GM12875 (cell line): Measurements from ENCODE around the gene NEK10.

ENCODE experiments used
- H3K4me3 ChIP-seq: one replicate; pipeline ENCODE4 v1.5.1; 2011; ENCODE audit warnings: low read depth, low read length, control low read depth
- TF ChIP-seq, protein P1 (sequence below): IDR thresholded peaks from 2 replicates; pipeline ENCODE4 v1.5.1; 2011; ENCODE audit warnings: low read depth, mild to moderate bottlenecking, control low read depth, inconsistent platforms, low read length, moderate library complexity, borderline replicate concordance; ENCODE audit not compliant: insufficient read depth

NEK10 gene

DNA sequence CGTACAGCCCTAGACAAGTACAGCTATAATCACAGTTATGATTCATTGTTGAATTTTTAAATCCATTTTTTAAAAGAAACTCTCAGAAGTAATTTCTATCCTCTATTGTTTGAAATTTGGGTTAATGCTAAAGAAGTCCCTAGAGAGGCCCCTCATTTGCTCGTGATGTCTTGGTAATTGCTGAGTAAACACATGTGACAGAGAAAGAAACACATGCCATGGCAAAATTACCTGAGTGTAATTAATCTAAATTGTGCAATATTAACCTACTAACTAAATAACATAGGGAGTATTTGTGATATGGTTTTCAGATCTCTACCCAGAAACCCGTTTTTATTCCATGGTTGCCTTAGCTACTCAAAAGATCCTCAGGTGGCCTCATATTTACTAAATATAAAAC, 10.8 kb downstream of the NEK10 start:
- TF ChIP-seq, protein P1, sequence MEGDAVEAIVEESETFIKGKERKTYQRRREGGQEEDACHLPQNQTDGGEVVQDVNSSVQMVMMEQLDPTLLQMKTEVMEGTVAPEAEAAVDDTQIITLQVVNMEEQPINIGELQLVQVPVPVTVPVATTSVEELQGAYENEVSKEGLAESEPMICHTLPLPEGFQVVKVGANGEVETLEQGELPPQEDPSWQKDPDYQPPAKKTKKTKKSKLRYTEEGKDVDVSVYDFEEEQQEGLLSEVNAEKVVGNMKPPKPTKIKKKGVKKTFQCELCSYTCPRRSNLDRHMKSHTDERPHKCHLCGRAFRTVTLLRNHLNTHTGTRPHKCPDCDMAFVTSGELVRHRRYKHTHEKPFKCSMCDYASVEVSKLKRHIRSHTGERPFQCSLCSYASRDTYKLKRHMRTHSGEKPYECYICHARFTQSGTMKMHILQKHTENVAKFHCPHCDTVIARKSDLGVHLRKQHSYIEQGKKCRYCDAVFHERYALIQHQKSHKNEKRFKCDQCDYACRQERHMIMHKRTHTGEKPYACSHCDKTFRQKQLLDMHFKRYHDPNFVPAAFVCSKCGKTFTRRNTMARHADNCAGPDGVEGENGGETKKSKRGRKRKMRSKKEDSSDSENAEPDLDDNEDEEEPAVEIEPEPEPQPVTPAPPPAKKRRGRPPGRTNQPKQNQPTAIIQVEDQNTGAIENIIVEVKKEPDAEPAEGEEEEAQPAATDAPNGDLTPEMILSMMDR, result no peak
- H3K4me3 ChIP-seq, result no peak overlapping the region

DNA sequence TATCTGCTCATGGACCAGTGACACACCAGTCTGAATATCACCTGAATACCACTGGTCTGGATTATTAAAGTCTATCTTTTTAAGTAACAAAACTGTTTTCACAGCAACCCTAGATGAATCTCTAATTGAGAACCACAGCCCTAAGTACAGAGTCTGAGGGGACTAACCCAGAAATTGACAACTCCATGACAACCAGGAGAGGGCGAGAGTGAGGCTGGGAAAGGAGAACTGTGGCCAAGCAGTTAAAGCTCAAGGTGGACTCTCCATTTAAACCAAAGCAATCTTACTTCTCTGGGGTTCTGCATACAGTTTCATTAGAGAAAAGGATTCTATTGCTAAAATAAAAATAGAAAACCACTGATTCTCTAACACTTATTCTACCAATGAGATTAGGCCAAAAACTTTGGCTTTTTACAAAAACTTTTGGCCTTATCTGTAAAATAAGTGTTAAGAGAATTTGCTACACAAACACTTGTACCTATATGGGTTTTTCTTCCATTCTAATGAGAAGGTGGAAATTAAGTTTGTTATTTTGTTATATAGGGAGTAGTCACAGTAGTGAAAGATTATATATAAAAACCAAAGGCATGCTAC, 11.4 kb downstream of the NEK10 start:
- H3K4me3 ChIP-seq, result no peak overlapping the region
- TF ChIP-seq, protein P1, result peak; percentile 69

DNA sequence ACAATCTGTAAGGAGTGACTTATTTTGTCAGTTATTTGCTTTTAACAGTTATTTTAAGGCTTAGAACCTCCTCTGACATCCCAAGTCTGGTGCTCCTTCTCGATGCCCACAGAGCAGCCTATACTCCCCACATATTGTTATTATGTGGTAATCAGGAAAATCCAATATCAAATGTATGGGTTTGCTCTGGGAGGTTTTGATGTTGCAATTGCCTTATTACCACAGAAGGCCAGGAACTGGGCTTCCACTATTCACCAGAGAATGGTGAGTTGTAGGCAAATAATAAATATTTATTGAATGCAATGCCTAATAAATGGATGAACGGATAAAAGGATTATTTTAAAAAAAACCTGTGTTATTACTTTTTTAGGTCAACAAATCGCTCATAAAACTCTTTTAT, 12.2 kb downstream of the NEK10 start:
- H3K4me3 ChIP-seq, result no peak overlapping the region
- TF ChIP-seq, protein P1, result no peak

DNA sequence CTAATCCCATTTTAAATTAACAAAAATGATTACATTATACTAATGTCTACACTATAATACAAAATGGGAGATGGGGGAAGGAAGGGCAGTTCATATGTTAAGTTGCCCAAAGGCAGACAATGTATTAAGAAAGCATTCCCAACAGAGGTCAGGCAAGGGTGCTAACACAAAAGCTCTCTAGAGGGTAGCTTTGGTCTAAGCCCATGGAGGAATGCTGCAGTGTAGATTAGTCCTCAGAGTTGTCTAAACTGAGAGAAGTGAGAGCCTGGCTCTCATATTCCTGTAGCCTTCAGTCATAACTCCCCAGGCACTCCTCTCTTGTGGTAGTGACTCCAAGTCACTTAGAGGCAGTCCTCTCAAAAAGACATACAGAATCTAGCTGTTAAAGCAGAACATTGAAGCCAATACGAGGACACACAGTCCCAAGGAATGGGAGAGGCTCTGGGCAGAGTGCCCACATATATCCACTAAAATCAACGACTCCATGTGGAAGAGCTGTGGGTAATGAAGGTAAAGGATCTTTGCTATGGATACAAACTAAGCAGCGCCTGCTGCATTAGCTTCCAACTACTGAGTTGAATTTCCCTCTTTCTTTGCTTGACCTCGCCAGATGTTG, 14.5 kb downstream of the NEK10 start:
- no peak overlapping the region for H3K4me3 ChIP-seq
- TF ChIP-seq, protein P1, result no peak

DNA sequence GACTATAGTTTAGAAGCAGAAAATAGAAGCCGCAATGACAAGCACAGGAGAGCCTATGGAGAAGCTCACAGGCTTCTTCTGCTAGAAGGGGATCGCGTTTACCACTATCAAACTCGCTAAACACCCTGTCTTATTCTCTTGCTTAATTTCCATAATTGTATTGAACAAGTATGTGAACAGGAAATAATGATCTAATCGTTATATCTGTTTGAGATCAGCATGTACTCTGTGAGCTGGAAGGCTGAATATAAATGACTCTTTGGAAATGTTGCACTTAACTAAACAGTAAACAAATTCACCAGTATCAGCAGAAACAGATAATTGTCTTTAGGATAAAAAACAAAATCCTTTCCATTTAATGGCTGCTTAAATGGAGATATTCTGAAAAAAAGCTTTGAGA, 15.0 kb downstream of the NEK10 start:
- H3K4me3 ChIP-seq, result no peak overlapping the region
- TF ChIP-seq, protein P1, result no peak

DNA sequence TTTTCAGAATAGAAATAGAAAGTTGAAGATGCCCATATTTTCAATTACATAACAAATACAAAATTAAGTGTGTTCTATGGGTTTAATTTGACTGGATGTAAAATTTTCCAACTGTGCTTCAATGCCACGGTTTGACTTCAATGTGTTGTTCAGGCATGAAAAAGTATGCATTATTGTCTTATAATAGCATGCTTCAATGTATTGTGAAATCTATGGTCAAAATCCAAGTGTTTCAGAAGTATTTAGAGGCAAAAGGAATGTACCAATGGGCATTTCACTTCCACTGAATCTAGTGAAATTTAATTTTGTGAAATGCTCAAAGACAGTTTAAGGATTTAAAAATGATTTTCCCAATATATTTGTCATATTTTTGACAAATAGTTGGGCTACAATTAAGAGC, 16.0 kb downstream of the NEK10 start:
- H3K4me3 ChIP-seq, result no peak overlapping the region
- TF ChIP-seq, protein P1, result no peak

DNA sequence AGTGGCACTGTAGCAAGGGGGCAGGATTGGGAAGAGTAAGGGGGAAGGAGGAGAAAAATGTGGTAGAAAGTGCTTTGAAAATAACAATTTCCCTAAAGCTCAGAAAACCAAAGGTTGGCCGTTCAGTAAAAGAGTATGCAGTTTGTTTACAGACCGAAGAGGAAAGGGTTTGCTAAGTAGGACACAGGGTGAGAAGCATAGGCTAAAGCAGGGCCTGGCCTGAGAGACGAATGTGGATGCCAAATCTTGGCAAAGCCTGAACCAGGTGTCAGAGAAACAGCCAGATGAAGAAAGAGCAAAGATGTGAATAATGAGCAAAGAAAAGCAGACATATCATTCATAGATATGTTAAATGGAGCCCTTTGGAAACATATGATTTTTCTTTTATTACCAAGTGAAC, 17.1 kb downstream of the NEK10 start:
- TF ChIP-seq, protein P1, result no peak
- no peak overlapping the region for H3K4me3 ChIP-seq
